Activated naive CD4-positive, alpha-beta T cell treated with anti-CD3 and anti-CD28 coated beads, Interleukin-2, amount 50 U/mL, for 16 hours (primary cell): ENCODE results near the gene MLX.
"Not testable (repeated sequence)": the region's sequence is repeated elsewhere in the genome, so short reads cannot be mapped to it uniquely, and the experiment has no call there.

Source experiments
- DNase-seq: peaks from one replicate; pipeline ENCODE4 v3.0.0-alpha.2; 2020

MLX gene

GRCh38 chr17:42536372-42537155 lies 30.3 kb upstream of the MLX start:
- peak; percentile 74 for DNase-seq

GRCh38 chr17:42537156-42537805 lies 29.6 kb upstream of the MLX start:
- DNase-seq: no peak

- DNase-seq: no peak
Observed at GRCh38 chr17:42537826-42538451, 29.0 kb upstream of the MLX start.

- DNase-seq: no peak
Observed at GRCh38 chr17:42538482-42538881, 28.4 kb upstream of the MLX start.

- DNase-seq: not testable (repeated sequence)
Observed at GRCh38 chr17:42540558-42540957, 26.3 kb upstream of the MLX start.

GRCh38 chr17:42541041-42541833 lies 25.7 kb upstream of the MLX start:
- DNase-seq: no peak

- DNase-seq: no peak
Observed at GRCh38 chr17:42543190-42544079, 23.5 kb upstream of the MLX start.

GRCh38 chr17:42544874-42545283 lies 22.0 kb upstream of the MLX start:
- no peak for DNase-seq

GRCh38 chr17:42545755-42546505 lies 21.0 kb upstream of the MLX start:
- not testable (repeated sequence) for DNase-seq

GRCh38 chr17:42547001-42547461 lies 19.9 kb upstream of the MLX start:
- no peak for DNase-seq

GRCh38 chr17:42547698-42548069 lies 19.2 kb upstream of the MLX start:
- no peak for DNase-seq

- DNase-seq: peak; percentile 85
Observed at GRCh38 chr17:42548070-42548837, 18.6 kb upstream of the MLX start.

GRCh38 chr17:42548993-42549755 lies 17.7 kb upstream of the MLX start:
- no peak for DNase-seq

- not testable (repeated sequence) for DNase-seq
Observed at GRCh38 chr17:42552736-42553135, 14.2 kb upstream of the MLX start, which contains the start of gene HSD17B1. TSS of gene HSD17B1 (plus strand) at chr17:42552923. CDS start at chr17:42552934, 11 bp downstream.

GRCh38 chr17:42553161-42553818 lies 13.6 kb upstream of the MLX start:
- no peak for DNase-seq

- no peak for DNase-seq
Observed at GRCh38 chr17:42553866-42554249, 13.0 kb upstream of the MLX start.

- peak; percentile 70 for DNase-seq
Observed at GRCh38 chr17:42554250-42555121, 12.4 kb upstream of the MLX start.

GRCh38 chr17:42555122-42555622 lies 11.7 kb upstream of the MLX start:
- DNase-seq: no peak
